Epithelial cell of proximal tubule (primary cell): ENCODE data around the gene PTPN2. TPM values are rescaled to one million over a fixed set of nuclear protein-coding genes. Genes with fewer than 3 reads are reported as not detected.

Experiments
- DNase-seq: peaks from one replicate; pipeline ENCODE4 v3.0.0-alpha.2; 2011; ENCODE audit warnings: low read depth
- H3K4me3 ChIP-seq: 2 replicates; pipeline ENCODE4 v1.5.1; 2011; ENCODE audit warnings: low read depth, mild to moderate bottlenecking, low read length
- total RNA-seq: library from RNA; depleted of rRNA; stranded (reverse); fragments of >200 nt; gene quantifications from 2 replicates; pipeline ENCODE4 v1.2.3, GENCODE V29; 2015
- TF ChIP-seq, protein P1 (sequence below): conservative IDR thresholded peaks from 2 replicates; pipeline ENCODE4 v1.5.1; 2012; ENCODE audit warnings: low read depth, mild to moderate bottlenecking, low read length

PTPN2 gene
- total RNA-seq, 1 donor from 2014 or later, result 54.0 TPM

DNA sequence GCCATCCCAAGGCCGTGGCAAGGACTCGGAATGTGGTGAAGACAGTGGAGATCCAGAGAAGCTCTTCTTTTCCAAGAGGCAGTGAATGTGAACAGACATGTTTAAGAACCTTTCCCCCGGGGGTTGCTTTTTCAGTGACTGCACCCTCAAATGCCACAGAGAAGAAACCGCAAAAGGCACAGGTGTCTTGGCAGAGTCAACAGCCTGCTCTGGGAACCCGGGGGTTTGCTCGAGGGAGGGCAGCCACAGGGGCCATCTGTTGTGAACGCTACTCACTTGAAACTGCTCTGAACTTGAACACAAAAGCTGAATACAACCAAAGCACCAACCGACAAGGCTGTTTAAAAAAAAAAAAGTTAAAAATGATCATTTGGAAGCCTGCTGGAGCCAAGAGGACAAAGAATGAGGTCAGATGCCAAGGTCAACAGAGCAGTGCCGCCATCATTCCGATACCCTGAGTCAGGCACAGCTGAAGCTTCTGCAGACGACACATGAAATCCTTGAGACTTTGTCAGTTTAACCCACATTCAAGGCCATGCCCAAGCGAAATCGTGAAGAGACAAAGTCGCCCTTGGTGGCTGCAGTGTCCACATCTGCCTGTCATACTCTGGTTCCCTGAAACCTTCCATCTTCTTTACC lies 133.8 kb downstream of the PTPN2 start:
- no peak overlapping the region for H3K4me3 ChIP-seq
- DNase-seq, result no peak
- TF ChIP-seq, protein P1, sequence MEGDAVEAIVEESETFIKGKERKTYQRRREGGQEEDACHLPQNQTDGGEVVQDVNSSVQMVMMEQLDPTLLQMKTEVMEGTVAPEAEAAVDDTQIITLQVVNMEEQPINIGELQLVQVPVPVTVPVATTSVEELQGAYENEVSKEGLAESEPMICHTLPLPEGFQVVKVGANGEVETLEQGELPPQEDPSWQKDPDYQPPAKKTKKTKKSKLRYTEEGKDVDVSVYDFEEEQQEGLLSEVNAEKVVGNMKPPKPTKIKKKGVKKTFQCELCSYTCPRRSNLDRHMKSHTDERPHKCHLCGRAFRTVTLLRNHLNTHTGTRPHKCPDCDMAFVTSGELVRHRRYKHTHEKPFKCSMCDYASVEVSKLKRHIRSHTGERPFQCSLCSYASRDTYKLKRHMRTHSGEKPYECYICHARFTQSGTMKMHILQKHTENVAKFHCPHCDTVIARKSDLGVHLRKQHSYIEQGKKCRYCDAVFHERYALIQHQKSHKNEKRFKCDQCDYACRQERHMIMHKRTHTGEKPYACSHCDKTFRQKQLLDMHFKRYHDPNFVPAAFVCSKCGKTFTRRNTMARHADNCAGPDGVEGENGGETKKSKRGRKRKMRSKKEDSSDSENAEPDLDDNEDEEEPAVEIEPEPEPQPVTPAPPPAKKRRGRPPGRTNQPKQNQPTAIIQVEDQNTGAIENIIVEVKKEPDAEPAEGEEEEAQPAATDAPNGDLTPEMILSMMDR, result no peak

DNA sequence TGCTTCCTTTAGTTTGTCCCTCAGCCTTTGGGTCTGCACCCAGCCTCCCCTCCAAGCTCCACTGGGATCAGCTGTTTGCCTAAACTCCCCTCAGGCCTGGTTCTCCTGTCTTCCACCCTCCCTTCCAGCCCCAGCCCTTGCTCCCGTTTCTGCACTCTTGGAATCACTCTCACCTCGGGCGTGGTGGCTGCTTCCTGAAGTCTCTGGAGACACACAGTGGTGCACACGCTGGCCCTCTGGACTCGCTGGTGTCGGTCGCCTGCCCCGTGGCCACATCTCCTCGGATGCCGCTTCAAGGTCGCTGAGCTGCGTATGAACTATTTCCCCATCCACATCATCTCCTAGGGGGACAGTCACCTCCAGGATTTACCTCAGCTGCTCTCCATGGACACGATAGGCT lies 134.9 kb downstream of the PTPN2 start:
- no peak for DNase-seq
- TF ChIP-seq, protein P1, result no peak
- no peak overlapping the region for H3K4me3 ChIP-seq

DNA sequence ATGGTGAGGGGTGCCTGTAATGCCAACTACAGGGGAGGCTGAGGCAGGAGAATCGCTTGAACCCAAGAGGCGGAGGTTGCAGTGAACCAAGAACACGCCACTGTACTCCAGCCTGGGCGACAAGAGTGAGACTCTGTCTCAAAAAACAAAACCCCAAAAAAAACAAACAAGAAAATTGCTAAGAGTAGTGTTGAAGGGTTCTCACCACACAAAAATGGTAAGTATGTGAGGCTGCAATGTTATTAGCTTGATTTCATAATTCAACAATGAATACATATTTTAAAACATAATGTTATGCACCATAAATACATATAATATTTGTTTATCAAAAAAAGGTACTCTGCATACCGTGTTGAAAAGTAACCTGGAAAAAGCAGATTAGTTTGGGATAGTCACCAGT lies 135.4 kb downstream of the PTPN2 start:
- DNase-seq, result no peak
- TF ChIP-seq, protein P1, result no peak
- H3K4me3 ChIP-seq, result no peak overlapping the region

DNA sequence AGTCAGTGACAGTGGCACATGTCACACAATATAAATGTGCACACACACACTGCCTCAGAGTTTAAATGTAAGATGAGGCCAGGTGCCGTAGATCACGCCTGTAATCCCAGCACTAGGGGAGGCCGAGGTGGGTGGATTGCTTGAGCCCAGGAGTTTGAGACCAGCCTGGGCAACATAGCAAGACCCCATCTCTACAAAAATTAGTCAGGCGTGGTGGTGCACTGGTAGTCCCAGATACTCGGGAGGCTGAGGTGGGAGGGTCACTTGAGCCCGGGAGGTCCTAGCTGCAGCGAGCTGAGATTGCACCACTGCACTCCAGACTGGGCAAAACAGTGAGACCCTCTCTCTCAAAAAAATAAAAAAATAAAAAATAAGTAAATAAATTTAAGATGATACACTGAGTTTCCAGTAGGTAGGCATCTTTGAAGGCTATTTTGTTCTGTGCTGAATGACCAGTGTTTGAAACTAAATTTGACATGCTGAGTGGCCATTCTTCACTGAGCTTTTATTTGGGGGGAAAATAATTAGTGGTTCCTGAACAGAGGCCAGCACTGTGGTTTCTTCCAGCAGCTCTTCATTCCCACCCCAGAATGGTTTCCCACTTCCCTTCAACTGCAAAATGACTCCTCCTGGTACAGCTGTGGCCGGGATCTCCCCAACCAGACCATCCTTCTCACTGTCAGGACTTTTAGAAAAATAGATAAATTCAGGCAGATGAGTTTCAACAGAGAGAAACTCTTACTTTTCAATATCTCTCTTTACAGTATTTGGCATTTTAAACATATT lies 136.3 kb downstream of the PTPN2 start:
- H3K4me3 ChIP-seq, result no peak overlapping the region
- DNase-seq, result no peak
- TF ChIP-seq, protein P1, result no peak

DNA sequence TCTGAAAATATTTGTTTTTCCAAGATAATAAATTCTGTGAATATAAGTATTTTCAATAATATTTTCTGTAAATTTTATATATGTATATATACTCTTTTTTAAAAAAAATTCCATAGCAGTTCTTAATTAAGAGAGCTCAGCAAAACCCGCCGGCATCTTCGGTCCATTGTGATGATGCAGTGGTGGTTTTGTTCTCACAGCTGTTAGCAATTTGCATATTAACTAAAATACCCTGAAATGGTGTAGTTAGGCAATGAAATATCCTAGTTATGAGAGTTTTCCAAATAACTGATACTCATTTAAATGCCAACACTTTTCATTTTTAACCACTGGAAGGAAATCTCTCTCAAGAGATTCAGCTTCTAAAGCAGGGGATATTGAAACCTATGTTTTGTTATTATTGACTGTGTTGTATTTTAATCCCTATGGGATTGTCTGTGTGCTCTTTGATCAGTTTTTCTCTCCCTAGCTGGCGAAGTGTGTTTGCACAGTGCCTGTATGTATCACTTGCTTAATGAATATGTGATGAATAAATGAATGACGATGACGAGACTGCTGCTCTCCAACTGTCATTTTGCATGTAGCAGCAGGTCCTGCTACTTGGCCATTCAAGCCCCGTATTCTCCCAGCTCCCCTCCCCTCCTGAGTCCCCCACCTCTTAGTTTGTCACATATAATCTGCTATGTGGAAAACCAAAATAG lies 138.8 kb downstream of the PTPN2 start:
- TF ChIP-seq, protein P1, result no peak
- no peak overlapping the region for H3K4me3 ChIP-seq
- no peak for DNase-seq

DNA sequence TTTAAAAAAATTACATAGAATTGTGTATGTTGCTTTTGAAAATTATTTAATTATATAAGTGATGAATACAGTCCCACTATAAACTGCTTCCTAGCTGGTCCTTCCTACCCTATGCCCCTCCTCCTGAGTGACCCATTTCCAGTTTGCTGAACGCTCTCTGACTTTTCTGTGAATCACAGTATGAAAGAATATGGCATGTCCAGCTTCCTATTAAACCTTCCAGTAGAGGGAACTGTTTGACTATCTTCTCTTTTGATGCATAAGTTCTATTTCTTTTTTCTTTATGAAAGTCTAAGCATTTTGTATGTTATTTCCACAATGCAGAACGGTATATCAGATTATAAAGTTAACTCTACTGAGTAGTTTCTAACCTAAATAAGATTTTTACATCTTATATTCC lies 139.9 kb downstream of the PTPN2 start:
- H3K4me3 ChIP-seq, result no peak overlapping the region
- TF ChIP-seq, protein P1, result peak; percentile 68
- peak; percentile 32 for DNase-seq
